ENCODE data around the gene TRIM33. TPM values are rescaled to one million over a fixed set of nuclear protein-coding genes. Genes with fewer than 3 reads are reported as not detected.
A peak's percentile ranks its signal among the peaks of the same experiment; 100 is the strongest.

Gene TRIM33
- total and polyA plus RNA-seq, 2 of the 13 experiments (the other 11 are each of a cell fraction or from before 2014, with no cell fraction given): 35.5 to 42.2 TPM

DNA sequence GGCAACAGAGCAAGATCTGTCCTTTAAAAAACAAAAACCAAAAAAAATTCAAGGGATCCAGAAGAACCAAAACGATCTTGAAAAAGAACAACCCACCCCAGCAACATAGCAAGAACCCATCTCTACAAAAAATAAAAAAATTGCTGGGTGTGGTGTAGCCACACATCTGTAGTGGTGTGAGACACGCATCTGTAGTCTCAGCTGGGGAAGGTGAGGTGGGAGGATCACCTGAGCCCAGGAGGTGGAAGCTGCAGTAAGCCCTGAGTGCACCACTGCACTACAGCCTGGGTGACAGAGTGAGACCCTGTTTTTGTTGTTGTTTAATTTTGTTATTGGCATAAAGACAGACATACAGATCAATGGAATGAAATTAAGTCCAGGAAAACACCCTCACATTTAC is 22.3 kb downstream of the TRIM33 start:
- peak; percentile 45; the same call in 2 of the 3 replicates for ATAC-seq
- Histone ChIP-seq H3K27ac (ENCODE audit: extremely low read length, insufficient read depth, low read length) (no peak overlapping the region), H4K20me1 (ENCODE audit: insufficient read depth, low read length) (peaks cover 11% of the 10 kb centered on the region), H3K4me3 (replicated peaks in 1 of 3; ENCODE audit: insufficient read depth in 1 of 3, low read depth in 2 of 3, low read length in 3 of 3) (no peak overlapping the region), H3K36me3 (replicated peaks in 1 of 2; ENCODE audit: control insufficient read depth in 1 of 2, insufficient read depth in 2 of 2, low read length in 2 of 2) (peaks cover 0 to 1% of the 10 kb centered on the region in 2 experiments; a peak in 1 of 5 replicates), H3K9ac (ENCODE audit: insufficient read depth, low read depth, low read length) (no peak overlapping the region), H3K4me1 (ENCODE audit: insufficient read depth, low read length) (peaks cover 35% of the 10 kb centered on the region), H3K4me2 (ENCODE audit: low read depth, low read length) (no peak overlapping the region), H2AFZ (ENCODE audit: low read length) (no peak overlapping the region), H3K27me3 (ENCODE audit: control insufficient read depth in 1 of 2, insufficient read depth in 2 of 2, low read length in 2 of 2) (no peaks in the 10 kb centered on the region), H3K9me3 (ENCODE audit: low read length) (no peaks in the 10 kb centered on the region), H3K79me2 (ENCODE audit: insufficient read depth, low read length) (peaks cover 97% of the 10 kb centered on the region)
- intact Hi-C loops (cut with micrococcal nuclease; ENCODE audit: unreplicated experiment) (loop anchor here (2.0 kb wide), 1 partner anchor 20 kb away; no protein-coding TSS in a partner anchor), in situ Hi-C loops (cut with HindIII; ENCODE audit: extremely low pct_ligation_motif_present, low pct_unique_long_range_greater_than_20kb) (no loop called here)
- ChIA-PET CTCF (ENCODE audit: low intra/inter-chr PET ratio, low total read pairs) (no interaction called here), POLR2A (no interaction called here)
- no peak for FAIRE-seq
- TF ChIP-seq E2F1 (CRISPR knock-in tag; IDR thresholded peaks at IDR 0.05) (no peak), AHDC1 (CRISPR knock-in tag; IDR thresholded peaks at IDR 0.05; ENCODE audit: borderline replicate concordance) (no peak), SMAD9 (CRISPR knock-in tag; IDR thresholded peaks at IDR 0.05) (no peak), CSRNP1 (CRISPR knock-in tag; IDR thresholded peaks at IDR 0.05) (no peak), PHF21A (CRISPR knock-in tag; IDR thresholded peaks at IDR 0.05) (no peak), ZNF362 (CRISPR knock-in tag; IDR thresholded peaks at IDR 0.05; ENCODE audit: borderline replicate concordance) (no peak)
- BruUV-seq (replicated peaks): no TSS peak
- no peak for DNase-seq (ENCODE audit: low spot score)
- WGBS (ENCODE audit: low lambda C conversion rate): 93% methylated on average over 2 of the region's 2 CpGs
